Cardiac fibroblast (primary cell): ENCODE results near the gene GUCY2D.
A peak's percentile ranks its signal among the peaks of the same experiment; 100 is the strongest.

ENCODE experiments used
- DNase-seq, 2 donors: peaks; one replicate each; pipeline versions ENCODE4 v3.0.0 to v3.0.0-alpha.2; 2010; ENCODE audit warnings: low read depth in 2 of 2
- H3K4me3 ChIP-seq, 2 donors: replicated peaks in 1 of 2; 1 replicate in 1 of 2; 2 replicates in 1 of 2; pipeline ENCODE4 v1.5.1; 2011; ENCODE audit warnings: low read depth in 2 of 2, low read length in 2 of 2, mild to moderate bottlenecking in 2 of 2, moderate library complexity in 1 of 2
- CTCF ChIP-seq: IDR thresholded peaks from one replicate; pipeline ENCODE4 v1.5.1; 2011; ENCODE audit warnings: low read depth, mild to moderate bottlenecking, low read length, inconsistent platforms

The GUCY2D gene

GRCh38 chr17:7992516-7992915 is 9.9 kb upstream of the GUCY2D start:
- H3K4me3 ChIP-seq, result no peak overlapping the region
- TF ChIP-seq CTCF, result no peak
- peak in 1 of 2 donors; percentile 66 for DNase-seq

GRCh38 chr17:7992924-7993323 is 9.5 kb upstream of the GUCY2D start:
- no peak for TF ChIP-seq CTCF
- DNase-seq, result no peak
- no peak overlapping the region for H3K4me3 ChIP-seq

GRCh38 chr17:7993972-7994589 is 8.3 kb upstream of the GUCY2D start:
- no peak for TF ChIP-seq CTCF
- DNase-seq, result no peak
- no peak overlapping the region for H3K4me3 ChIP-seq

- no peak for TF ChIP-seq CTCF
- no peak for DNase-seq
- no peak overlapping the region for H3K4me3 ChIP-seq
Measured at GRCh38 chr17:7995724-7996123, 6.7 kb upstream of the GUCY2D start.

GRCh38 chr17:7997186-7997585 is 5.2 kb upstream of the GUCY2D start:
- DNase-seq, result peak; percentile 56 to 65
- TF ChIP-seq CTCF, result peak; percentile 51
- no peak overlapping the region for H3K4me3 ChIP-seq

GRCh38 chr17:8002721-8003593 is 542 bp downstream of the GUCY2D start:
- DNase-seq, result no peak
- TF ChIP-seq CTCF, result no peak
- H3K4me3 ChIP-seq, result no peak overlapping the region
